CD4-positive, alpha-beta T cell treated with Interleukin-21 for 1 hour (primary cell): ENCODE measurements around the gene ZNF831.

Experiments
- DNase-seq: peaks from one replicate; pipeline ENCODE4 v3.0.0-alpha.2; 2020

ZNF831 gene

GRCh38 chr20:59182401-59183044 is 18.9 kb downstream of the ZNF831 start:
- no peak for DNase-seq

- no peak for DNase-seq
These were observed 20.1 kb downstream of the ZNF831 start for GRCh38 chr20:59183751-59184150.

- no peak for DNase-seq
These were observed 21.3 kb downstream of the ZNF831 start for GRCh38 chr20:59184880-59185447.

- DNase-seq = no peak
These were observed 22.2 kb downstream of the ZNF831 start for GRCh38 chr20:59185809-59186208.

GRCh38 chr20:59190466-59190865 is 26.8 kb downstream of the ZNF831 start:
- no peak for DNase-seq

- DNase-seq = no peak
These were observed 27.6 kb downstream of the ZNF831 start for GRCh38 chr20:59191036-59191755.

- DNase-seq = no peak
These were observed 28.3 kb downstream of the ZNF831 start for GRCh38 chr20:59191756-59192532.

- no peak for DNase-seq
These were observed 28.9 kb downstream of the ZNF831 start for GRCh38 chr20:59192533-59192896.

GRCh38 chr20:59193325-59193724 is 29.7 kb downstream of the ZNF831 start:
- DNase-seq = no peak

GRCh38 chr20:59194023-59194935 is 30.7 kb downstream of the ZNF831 start:
- no peak for DNase-seq

GRCh38 chr20:59195316-59195993 is 31.8 kb downstream of the ZNF831 start:
- DNase-seq = no peak

- no peak for DNase-seq
These were observed 40.7 kb downstream of the ZNF831 start for GRCh38 chr20:59204165-59204894.

- DNase-seq = no peak
These were observed 41.4 kb downstream of the ZNF831 start for GRCh38 chr20:59205044-59205443.

GRCh38 chr20:59207235-59207634 is 43.6 kb downstream of the ZNF831 start:
- DNase-seq = no peak

GRCh38 chr20:59207742-59208357 is 44.2 kb downstream of the ZNF831 start:
- peak; percentile 84 for DNase-seq

GRCh38 chr20:59210186-59210585 is 46.6 kb downstream of the ZNF831 start:
- DNase-seq = no peak

GRCh38 chr20:59211208-59211765 is 47.7 kb downstream of the ZNF831 start:
- no peak for DNase-seq

- DNase-seq = no peak
These were observed 50.5 kb downstream of the ZNF831 start for GRCh38 chr20:59214073-59214472.

GRCh38 chr20:59214606-59215547 is 51.3 kb downstream of the ZNF831 start:
- no peak for DNase-seq
